ENCODE data around the gene GAS2. TPM values are rescaled to one million over a fixed set of nuclear protein-coding genes. Genes with fewer than 3 reads are reported as not detected.

Gene GAS2
- total and polyA plus RNA-seq, 11 donors = 2.7 to 23.0 (median 10.8) TPM

DNA sequence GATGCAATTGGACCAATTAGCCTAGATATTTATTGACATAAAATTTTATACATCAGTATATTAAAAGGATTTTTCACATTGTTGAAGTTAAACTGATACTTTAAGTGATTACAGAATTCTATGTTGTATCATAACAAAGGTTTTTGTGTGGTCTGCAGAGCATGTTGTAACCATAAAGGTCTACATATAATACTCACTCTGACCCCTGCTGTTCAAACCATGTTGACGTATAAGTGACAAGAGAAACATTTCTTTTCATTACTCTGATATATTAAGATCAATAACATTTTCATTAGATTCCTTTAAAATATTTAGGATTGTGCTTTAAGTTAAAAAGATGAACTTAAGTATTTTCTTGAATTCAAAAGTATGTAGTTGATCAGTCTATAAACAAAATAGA is 63.9 kb downstream of the GAS2 start:
- ATAC-seq (peak in 1 of 4 donors; percentile 69), DNase-seq (no peak)
- H3K4me3 ChIP-seq = no peak overlapping the region
- intact Hi-C loops (cut with DNase I) = loop anchor here in 3 of 10 donors (5.0 kb wide), 3 partner anchors 53 to 393 kb away; partner anchors contain the start of genes FANCF (in 1 of the 3) and SLC17A6 (in 1 of the 3)
- no peaks in the 10 kb centered on the region for H3K27me3 ChIP-seq
- peaks cover 0 to 11% (median 0%) of the 10 kb centered on the region in 12 donors for H3K4me1 ChIP-seq
- H3K9me3 ChIP-seq = no peaks in the 10 kb centered on the region
- TF ChIP-seq POLR2A (IDR thresholded peaks at IDR 0.05) = no peak
- TF ChIP-seq, protein P1, sequence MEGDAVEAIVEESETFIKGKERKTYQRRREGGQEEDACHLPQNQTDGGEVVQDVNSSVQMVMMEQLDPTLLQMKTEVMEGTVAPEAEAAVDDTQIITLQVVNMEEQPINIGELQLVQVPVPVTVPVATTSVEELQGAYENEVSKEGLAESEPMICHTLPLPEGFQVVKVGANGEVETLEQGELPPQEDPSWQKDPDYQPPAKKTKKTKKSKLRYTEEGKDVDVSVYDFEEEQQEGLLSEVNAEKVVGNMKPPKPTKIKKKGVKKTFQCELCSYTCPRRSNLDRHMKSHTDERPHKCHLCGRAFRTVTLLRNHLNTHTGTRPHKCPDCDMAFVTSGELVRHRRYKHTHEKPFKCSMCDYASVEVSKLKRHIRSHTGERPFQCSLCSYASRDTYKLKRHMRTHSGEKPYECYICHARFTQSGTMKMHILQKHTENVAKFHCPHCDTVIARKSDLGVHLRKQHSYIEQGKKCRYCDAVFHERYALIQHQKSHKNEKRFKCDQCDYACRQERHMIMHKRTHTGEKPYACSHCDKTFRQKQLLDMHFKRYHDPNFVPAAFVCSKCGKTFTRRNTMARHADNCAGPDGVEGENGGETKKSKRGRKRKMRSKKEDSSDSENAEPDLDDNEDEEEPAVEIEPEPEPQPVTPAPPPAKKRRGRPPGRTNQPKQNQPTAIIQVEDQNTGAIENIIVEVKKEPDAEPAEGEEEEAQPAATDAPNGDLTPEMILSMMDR (IDR thresholded peaks at IDR 0.05) = peak in 11 of 12 donors; percentile 5 to 55 (median 37)
- 0 to 34% (median 11%) methylated on average over 1 of the region's 1 CpG for WGBS, 4 donors
- H3K27ac ChIP-seq = no peak overlapping the region
- no peaks in the 10 kb centered on the region for H3K36me3 ChIP-seq

DNA sequence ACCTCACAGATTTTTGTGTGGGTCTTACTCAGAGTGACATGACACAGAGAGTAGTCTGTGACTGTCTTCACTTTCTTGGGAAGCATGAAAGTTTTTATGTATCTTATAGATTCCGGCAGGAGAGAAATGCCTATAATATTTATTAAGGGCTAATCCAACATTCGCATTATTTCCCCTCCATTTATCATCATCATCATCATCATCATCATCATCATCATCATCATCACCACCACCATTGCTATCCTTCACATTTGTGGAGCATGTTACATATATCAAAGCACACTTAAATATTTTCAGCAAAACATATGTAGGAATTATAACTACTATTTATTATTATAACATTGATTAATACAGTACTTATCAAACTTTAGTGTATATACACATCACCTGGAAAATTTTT is 66.2 kb downstream of the GAS2 start:
- Histone ChIP-seq H3K4me1 (peaks cover 0 to 3% (median 0%) of the 10 kb centered on the region in 12 donors), H3K36me3 (peaks cover 0 to 2% (median 0%) of the 10 kb centered on the region in 9 donors), H3K27me3 (no peaks in the 10 kb centered on the region), H3K9me3 (no peaks in the 10 kb centered on the region), H3K27ac (no peak overlapping the region), H3K4me3 (no peak overlapping the region)
- TF ChIP-seq POLR2A (IDR thresholded peaks at IDR 0.05) = no peak
- TF ChIP-seq, protein P1 (IDR thresholded peaks at IDR 0.05) = no peak
- WGBS, 4 donors = 79 to 99% (median 93%) methylated on average over 1 to 2 of the region's 2 CpGs
- no peak for ATAC-seq
- no peak for DNase-seq
- intact Hi-C loops (cut with DNase I) = loop anchor here in 3 of 10 donors (5.0 kb wide), 3 partner anchors 55 to 395 kb away; partner anchors contain the start of genes FANCF (in 1 of the 3) and SLC17A6 (in 1 of the 3)

DNA sequence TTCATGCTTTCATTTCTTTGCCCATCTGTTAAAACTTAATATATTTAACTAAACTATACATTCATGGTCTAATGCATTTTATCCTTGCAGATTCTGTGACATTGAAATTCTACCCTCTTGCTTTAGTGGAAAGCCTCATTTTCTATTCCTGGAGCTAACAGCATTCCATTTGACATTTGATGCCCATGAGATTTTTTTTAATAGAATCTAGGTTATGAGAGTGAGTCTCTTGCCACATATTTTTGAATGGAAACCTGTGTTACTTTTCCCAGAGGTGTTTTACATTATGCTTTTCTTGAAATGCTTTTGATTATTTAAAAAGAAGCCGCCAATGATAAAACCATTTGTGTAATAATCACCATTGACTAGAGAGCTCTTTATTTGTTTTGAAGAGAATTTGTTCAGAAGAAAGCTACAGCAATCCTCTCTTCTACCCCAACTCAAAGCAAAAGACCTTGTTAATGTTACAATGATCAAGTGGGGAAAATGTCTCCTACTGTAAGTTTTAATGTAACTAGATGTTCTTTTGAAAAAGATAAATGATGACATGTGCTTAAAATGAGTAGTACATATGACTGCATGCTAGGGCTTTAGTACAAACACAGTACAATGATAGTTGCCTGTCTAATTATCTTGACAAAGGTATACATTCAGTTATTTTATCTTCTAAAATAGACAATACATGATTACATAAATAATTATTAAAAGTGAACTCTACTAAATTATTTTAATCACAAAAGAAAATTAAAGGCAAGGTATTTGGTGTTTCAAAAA is 67.3 kb downstream of the GAS2 start:
- ATAC-seq = no peak
- Histone ChIP-seq H3K4me1 (peaks cover 0 to 3% (median 0%) of the 10 kb centered on the region in 12 donors), H3K27me3 (no peaks in the 10 kb centered on the region), H3K9me3 (no peaks in the 10 kb centered on the region), H3K36me3 (peaks cover 0 to 4% (median 0%) of the 10 kb centered on the region in 9 donors), H3K4me3 (no peak overlapping the region), H3K27ac (peak overlapping the region in 5 of 12 donors; percentile 17 to 52 (median 22))
- TF ChIP-seq, protein P1 (IDR thresholded peaks at IDR 0.05) = no peak
- no peak for TF ChIP-seq POLR2A (IDR thresholded peaks at IDR 0.05)
- DNase-seq = no peak
- intact Hi-C loops (cut with DNase I) = loop anchor here in 3 of 10 donors (5.0 kb wide), 3 partner anchors 56 to 396 kb away; partner anchors contain the start of genes FANCF (in 1 of the 3) and SLC17A6 (in 1 of the 3)
- WGBS, 4 donors = 60 to 84% (median 76%) methylated on average over 1 of the region's 1 CpG
